Gastroesophageal sphincter (tissue), 4 donors: ENCODE data around the gene MRPL49. TPM values are rescaled to one million over a fixed set of nuclear protein-coding genes. Genes with fewer than 3 reads are reported as not detected.
A peak's percentile ranks its signal among the peaks of the same experiment; 100 is the strongest.

Experiments
- ATAC-seq: fragments of 150-250 bp; one replicate; pipeline ENCODE4 v1.9.1; 2016; ENCODE audit warnings: mild to moderate bottlenecking, moderate library complexity
- H3K27ac ChIP-seq, 4 donors: fragments of 200-600 bp; sonication (generic) in 3 of 4; 1 replicate in 3 of 4; 2 replicates in 1 of 4; pipeline ENCODE4 v1.5.1; 2016 to 2019
- H3K27me3 ChIP-seq: fragments of 200-600 bp; sonication (generic); one replicate; pipeline ENCODE4 v1.5.1; 2019
- H3K36me3 ChIP-seq, 2 donors: fragments of 200-600 bp; sonication (generic); one replicate each; pipeline ENCODE4 v1.5.1; 2019; ENCODE audit warnings: control low read depth in 1 of 2
- H3K4me1 ChIP-seq, 3 donors: fragments of 200-600 bp; sonication (generic); 1 replicate in 2 of 3; 2 replicates in 1 of 3; pipeline ENCODE4 v1.5.1; 2016 to 2019; ENCODE audit warnings: control low read depth in 2 of 3
- H3K4me3 ChIP-seq, 2 donors: fragments of 200-600 bp; sonication (generic); one replicate each; pipeline ENCODE4 v1.5.1; 2019; ENCODE audit warnings: mild to moderate bottlenecking in 1 of 2, moderate library complexity in 1 of 2
- H3K9me3 ChIP-seq, 3 donors: fragments of 200-600 bp; sonication (generic); one replicate each; pipeline ENCODE4 v1.5.1; 2017 to 2019; ENCODE audit warnings: control low read depth in 2 of 3
- EP300 ChIP-seq: sonication (generic); formaldehyde crosslinking; IDR thresholded peaks from one replicate; pipeline ENCODE4 v1.6.1; 2017; ENCODE audit warnings: antibody characterized with exemption, mild to moderate bottlenecking
- POLR2A ChIP-seq, 2 donors: fragments of 450-650 bp; IDR thresholded peaks; one replicate each; pipeline ENCODE4 v1.6.1; 2017; ENCODE audit warnings: antibody characterized with exemption in 2 of 2, mild to moderate bottlenecking in 2 of 2, moderate library complexity in 1 of 2
- POLR2AphosphoS5 ChIP-seq: sonication (generic); formaldehyde crosslinking; IDR thresholded peaks from one replicate; pipeline ENCODE4 v1.6.1; 2017; ENCODE audit warnings: antibody characterized with exemption
- WGBS, 2 donors: methylation state at CpG; one replicate each; pipeline ENCODE4 v1.1.5; 2018; ENCODE audit warnings: low coverage in 1 of 2; 5-methylcytosine and 5-hydroxymethylcytosine counted together
- total RNA-seq, 4 donors: library from RNA; depleted of rRNA; stranded (reverse); fragments of >200 nt; gene quantifications; one replicate each; pipeline ENCODE4 v1.1.0, GENCODE V29; 2016
- TF ChIP-seq, protein P1 (sequence below), 4 experiments: fragments of 200-600 bp in 2 of 4; fragments of 450-650 bp in 2 of 4; sonication (generic) in 1 of 4; IDR thresholded peaks; one replicate each; pipeline ENCODE4 v1.5.1; 2017 to 2019; ENCODE audit warnings: antibody characterized with exemption in 4 of 4, mild to moderate bottlenecking in 2 of 4, moderate library complexity in 2 of 4

MRPL49 gene
- total RNA-seq, 4 donors from 2014 or later = 83.9 to 114 (median 94.1) TPM

DNA sequence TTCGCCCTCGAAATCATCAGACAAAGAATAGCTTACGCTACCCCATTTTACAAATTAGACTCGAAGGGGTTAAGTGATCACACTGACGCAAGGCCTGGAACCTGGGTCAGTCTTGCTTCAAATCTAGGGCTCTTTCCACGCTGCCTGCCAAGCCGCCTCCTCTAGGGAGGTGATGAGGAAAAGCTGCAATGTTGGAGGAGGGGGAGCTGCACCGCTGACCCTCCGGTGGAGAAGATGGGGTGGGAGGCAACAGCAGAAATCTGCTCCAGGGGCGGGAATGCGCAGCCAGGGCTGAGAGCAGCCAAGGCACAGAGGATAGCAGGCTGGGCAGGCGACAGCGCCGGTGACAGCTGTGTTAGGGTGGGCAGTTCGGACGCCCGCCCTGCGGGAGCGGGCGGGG, 11.6 kb downstream of the MRPL49 start:
- Histone ChIP-seq H3K36me3 (peaks cover 0 to 44% of the 10 kb centered on the region in 2 donors), H3K27ac (peak overlapping the region; percentile 94 to 98 (median 96)), H3K4me1 (peaks cover 0 to 43% (median 11%) of the 10 kb centered on the region in 3 donors), H3K4me3 (peak overlapping the region; percentile 84 to 96), H3K27me3 (no peaks in the 10 kb centered on the region), H3K9me3 (no peaks in the 10 kb centered on the region)
- no peak for TF ChIP-seq POLR2AphosphoS5
- no peak for TF ChIP-seq POLR2A (IDR thresholded peaks at IDR 0.05)
- TF ChIP-seq, protein P1, sequence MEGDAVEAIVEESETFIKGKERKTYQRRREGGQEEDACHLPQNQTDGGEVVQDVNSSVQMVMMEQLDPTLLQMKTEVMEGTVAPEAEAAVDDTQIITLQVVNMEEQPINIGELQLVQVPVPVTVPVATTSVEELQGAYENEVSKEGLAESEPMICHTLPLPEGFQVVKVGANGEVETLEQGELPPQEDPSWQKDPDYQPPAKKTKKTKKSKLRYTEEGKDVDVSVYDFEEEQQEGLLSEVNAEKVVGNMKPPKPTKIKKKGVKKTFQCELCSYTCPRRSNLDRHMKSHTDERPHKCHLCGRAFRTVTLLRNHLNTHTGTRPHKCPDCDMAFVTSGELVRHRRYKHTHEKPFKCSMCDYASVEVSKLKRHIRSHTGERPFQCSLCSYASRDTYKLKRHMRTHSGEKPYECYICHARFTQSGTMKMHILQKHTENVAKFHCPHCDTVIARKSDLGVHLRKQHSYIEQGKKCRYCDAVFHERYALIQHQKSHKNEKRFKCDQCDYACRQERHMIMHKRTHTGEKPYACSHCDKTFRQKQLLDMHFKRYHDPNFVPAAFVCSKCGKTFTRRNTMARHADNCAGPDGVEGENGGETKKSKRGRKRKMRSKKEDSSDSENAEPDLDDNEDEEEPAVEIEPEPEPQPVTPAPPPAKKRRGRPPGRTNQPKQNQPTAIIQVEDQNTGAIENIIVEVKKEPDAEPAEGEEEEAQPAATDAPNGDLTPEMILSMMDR (IDR thresholded peaks at IDR 0.05) = no peak
- TF ChIP-seq EP300 = no peak
- no peak for ATAC-seq
- 0 to 3% methylated on average over 7 to 9 of the region's 20 CpGs for WGBS, 2 donors

DNA sequence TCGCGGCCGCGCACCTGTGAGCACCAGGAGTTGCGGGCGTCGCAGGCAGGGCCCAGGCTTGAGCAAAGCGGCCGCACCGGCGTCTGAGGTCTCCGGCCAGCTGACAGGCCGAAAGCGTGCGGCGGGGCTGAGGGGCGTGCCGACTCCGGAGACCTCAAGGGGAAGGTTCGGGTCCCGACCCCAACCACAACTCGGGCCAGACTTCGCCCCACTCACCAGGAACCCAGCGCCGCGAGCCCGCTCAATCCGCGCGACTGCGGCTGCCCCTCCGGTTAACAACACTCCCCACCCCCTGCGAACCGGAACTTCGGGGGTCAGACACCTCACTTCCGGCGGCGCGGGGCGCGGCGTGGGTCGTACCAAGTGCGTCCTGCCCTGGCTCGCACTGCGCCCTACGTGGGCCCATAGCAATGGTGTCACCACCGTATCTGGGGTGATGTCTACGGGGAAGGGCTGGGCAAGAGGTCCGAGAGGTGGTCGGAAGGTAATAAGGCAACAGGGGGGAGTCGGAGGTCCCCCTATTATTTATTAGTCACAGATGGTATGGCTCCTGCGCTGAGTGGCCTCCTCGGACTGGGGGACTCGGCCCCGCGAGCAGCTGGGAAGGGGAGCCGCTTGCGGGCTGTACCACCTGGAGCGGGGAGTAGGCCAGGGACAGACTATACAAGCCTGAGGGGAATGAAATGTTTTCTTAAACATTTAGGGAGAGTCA, 12.3 kb downstream of the MRPL49 start, which contains the start of gene SYVN1:
Gene SYVN1 (minus strand): TSS at position 280 of the 712 bp plus-strand sequence. CDS start 918 bp downstream, outside the sequence.
- Histone ChIP-seq H3K4me3 (peak within 1 kb of the TSS; percentile 84 to 96), H3K36me3 (peaks cover 0 to 37% of the 10 kb centered on the region in 2 donors), H3K4me1 (peaks cover 0 to 43% (median 11%) of the 10 kb centered on the region in 3 donors), H3K9me3 (no peaks in the 10 kb centered on the region), H3K27ac (peak within 1 kb of the TSS; percentile 94 to 98 (median 96)), H3K27me3 (no peaks in the 10 kb centered on the region)
- peak; percentile 90 for ATAC-seq
- 0% methylated on average over 13 of the region's 60 CpGs; no CpG with 5 or more reads in 1 of the 2 donors for WGBS, 2 donors
- TF ChIP-seq POLR2AphosphoS5 (peak; percentile 98), EP300 (no peak), POLR2A (IDR thresholded peaks at IDR 0.05) (peak; percentile 95)
- TF ChIP-seq, protein P1 (IDR thresholded peaks at IDR 0.05) = no peak

GRCh38 chr11:65134952-65135632, 13.0 kb downstream of the MRPL49 start:
- Histone ChIP-seq H3K4me3 (peak overlapping the region; percentile 84 to 96), H3K27ac (peak overlapping the region; percentile 94 to 98 (median 96)), H3K36me3 (peaks cover 0 to 30% of the 10 kb centered on the region in 2 donors), H3K9me3 (no peaks in the 10 kb centered on the region), H3K27me3 (no peaks in the 10 kb centered on the region), H3K4me1 (peaks cover 0 to 43% (median 11%) of the 10 kb centered on the region in 3 donors)
- peak; percentile 95 for ATAC-seq
- TF ChIP-seq POLR2A (IDR thresholded peaks at IDR 0.05) (no peak), POLR2AphosphoS5 (peak; percentile 63), EP300 (no peak)
- TF ChIP-seq, protein P1 (IDR thresholded peaks at IDR 0.05) = peak in 1 of 4 experiments; percentile 11
- 0% methylated on average over 2 to 21 of the region's 24 CpGs for WGBS, 2 donors

GRCh38 chr11:65135633-65136145, 13.6 kb downstream of the MRPL49 start:
- Histone ChIP-seq H3K36me3 (peaks cover 0 to 24% of the 10 kb centered on the region in 2 donors), H3K9me3 (no peaks in the 10 kb centered on the region), H3K4me1 (peaks cover 0 to 43% (median 11%) of the 10 kb centered on the region in 3 donors), H3K27me3 (no peaks in the 10 kb centered on the region), H3K4me3 (peak overlapping the region; percentile 84 to 96), H3K27ac (peak overlapping the region; percentile 94 to 98 (median 96))
- no peak for ATAC-seq
- no peak for TF ChIP-seq POLR2AphosphoS5
- TF ChIP-seq POLR2A (IDR thresholded peaks at IDR 0.05) = no peak
- TF ChIP-seq EP300 = no peak
- TF ChIP-seq, protein P1 (IDR thresholded peaks at IDR 0.05) = no peak
- WGBS, 2 donors = 17 to 41% methylated on average over 5 to 11 of the region's 11 CpGs
